Glutamatergic neuron (in vitro differentiated cells): ENCODE measurements around the gene OR2H2. TPM values are rescaled to one million over a fixed set of nuclear protein-coding genes. Genes with fewer than 3 reads are reported as not detected.

Experiments used
- DNase-seq: peaks from one replicate; pipeline ENCODE4 v3.0.0; 2022
- H3K27ac Mint-ChIP-seq: one replicate; pipeline ENCODE4 v1.8.0; 2020; ENCODE audit warnings: mild to moderate bottlenecking, mixed read lengths, inconsistent platforms; ENCODE audit not compliant: unreplicated experiment
- H3K27me3 Mint-ChIP-seq: one replicate; pipeline ENCODE4 v1.8.0; 2020; ENCODE audit warnings: mild to moderate bottlenecking, moderate library complexity, mixed read lengths, inconsistent platforms; ENCODE audit not compliant: unreplicated experiment
- H3K36me3 Mint-ChIP-seq: one replicate; pipeline ENCODE4 v1.8.0; 2020; ENCODE audit warnings: mild to moderate bottlenecking, mixed read lengths, inconsistent platforms; ENCODE audit not compliant: unreplicated experiment
- H3K4me1 Mint-ChIP-seq: one replicate; pipeline ENCODE4 v1.8.0; 2020; ENCODE audit warnings: mild to moderate bottlenecking, low read depth, mixed read lengths, inconsistent platforms; ENCODE audit not compliant: unreplicated experiment
- H3K4me3 Mint-ChIP-seq: one replicate; pipeline ENCODE4 v1.8.0; 2020; ENCODE audit warnings: mild to moderate bottlenecking, mixed read lengths, inconsistent platforms; ENCODE audit not compliant: unreplicated experiment
- H3K9me3 Mint-ChIP-seq: one replicate; pipeline ENCODE4 v1.8.0; 2020; ENCODE audit warnings: mild to moderate bottlenecking, moderate library complexity, mixed read lengths, inconsistent platforms; ENCODE audit not compliant: unreplicated experiment
- total RNA-seq: library from RNA; stranded (reverse); fragmentation: NEBNext Ultra II Directional; extraction: Animal tissue kit (Norgen Biotek cat#: 25700); gene quantifications from one replicate; pipeline ENCODE4 v1.2.1, GENCODE V29; 2021; ENCODE audit not compliant: unreplicated experiment
- TF ChIP-seq, protein P1 (sequence below): fragments of 200-600 bp; sonication (generic); IDR thresholded peaks from one replicate; pipeline ENCODE4 v1.5.0; 2021; ENCODE audit not compliant: partially characterized antibody, unreplicated experiment

The OR2H2 gene
- total RNA-seq, 1 donor from 2014 or later = not detected

GRCh38 chr6:29590218-29590808 lies 5.4 kb downstream of the OR2H2 start:
- Mint-ChIP-seq H3K27ac (no peak overlapping the region), H3K4me1 (no peaks in the 10 kb centered on the region), H3K9me3 (peaks cover 4% of the 10 kb centered on the region), H3K4me3 (no peak overlapping the region), H3K36me3 (no peaks in the 10 kb centered on the region), H3K27me3 (no peaks in the 10 kb centered on the region)
- TF ChIP-seq, protein P1, sequence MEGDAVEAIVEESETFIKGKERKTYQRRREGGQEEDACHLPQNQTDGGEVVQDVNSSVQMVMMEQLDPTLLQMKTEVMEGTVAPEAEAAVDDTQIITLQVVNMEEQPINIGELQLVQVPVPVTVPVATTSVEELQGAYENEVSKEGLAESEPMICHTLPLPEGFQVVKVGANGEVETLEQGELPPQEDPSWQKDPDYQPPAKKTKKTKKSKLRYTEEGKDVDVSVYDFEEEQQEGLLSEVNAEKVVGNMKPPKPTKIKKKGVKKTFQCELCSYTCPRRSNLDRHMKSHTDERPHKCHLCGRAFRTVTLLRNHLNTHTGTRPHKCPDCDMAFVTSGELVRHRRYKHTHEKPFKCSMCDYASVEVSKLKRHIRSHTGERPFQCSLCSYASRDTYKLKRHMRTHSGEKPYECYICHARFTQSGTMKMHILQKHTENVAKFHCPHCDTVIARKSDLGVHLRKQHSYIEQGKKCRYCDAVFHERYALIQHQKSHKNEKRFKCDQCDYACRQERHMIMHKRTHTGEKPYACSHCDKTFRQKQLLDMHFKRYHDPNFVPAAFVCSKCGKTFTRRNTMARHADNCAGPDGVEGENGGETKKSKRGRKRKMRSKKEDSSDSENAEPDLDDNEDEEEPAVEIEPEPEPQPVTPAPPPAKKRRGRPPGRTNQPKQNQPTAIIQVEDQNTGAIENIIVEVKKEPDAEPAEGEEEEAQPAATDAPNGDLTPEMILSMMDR = no peak
- DNase-seq = no peak

GRCh38 chr6:29591677-29592076 lies 6.8 kb downstream of the OR2H2 start:
- H3K27me3 Mint-ChIP-seq = no peaks in the 10 kb centered on the region
- no peaks in the 10 kb centered on the region for H3K36me3 Mint-ChIP-seq
- no peak overlapping the region for H3K4me3 Mint-ChIP-seq
- TF ChIP-seq, protein P1 = no peak
- peaks cover 4% of the 10 kb centered on the region for H3K9me3 Mint-ChIP-seq
- H3K4me1 Mint-ChIP-seq = no peaks in the 10 kb centered on the region
- no peak for DNase-seq
- no peak overlapping the region for H3K27ac Mint-ChIP-seq

GRCh38 chr6:29593199-29593855 lies 8.4 kb downstream of the OR2H2 start:
- Mint-ChIP-seq H3K36me3 (no peaks in the 10 kb centered on the region), H3K27me3 (no peaks in the 10 kb centered on the region), H3K9me3 (peaks cover 4% of the 10 kb centered on the region), H3K4me3 (no peak overlapping the region), H3K27ac (no peak overlapping the region), H3K4me1 (no peaks in the 10 kb centered on the region)
- TF ChIP-seq, protein P1 = no peak
- DNase-seq = no peak

DNA sequence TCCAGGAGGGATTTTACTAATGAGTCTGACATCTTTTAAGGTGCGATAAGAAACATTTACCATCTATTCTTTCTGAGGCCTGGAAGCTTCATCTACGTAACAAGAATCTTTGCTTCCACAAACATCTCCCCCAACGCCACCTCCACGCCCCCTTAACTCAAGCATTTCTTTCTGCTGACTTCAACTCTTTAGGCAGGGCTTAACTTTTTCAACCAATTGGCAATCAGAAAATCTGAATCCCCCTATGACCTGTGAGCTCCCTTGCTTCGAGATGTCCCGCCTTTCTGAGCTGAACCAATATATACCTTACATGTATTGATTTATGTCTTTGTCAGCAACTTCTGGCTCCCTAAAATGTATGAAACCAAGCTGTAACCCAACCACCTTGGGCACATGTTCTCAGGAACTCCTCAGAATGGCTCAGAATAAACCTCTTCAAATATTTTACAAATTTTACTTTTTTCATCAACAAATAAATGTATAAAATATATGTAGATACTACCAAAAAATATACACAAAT lies 11.5 kb downstream of the OR2H2 start:
- no peaks in the 10 kb centered on the region for H3K27me3 Mint-ChIP-seq
- no peak overlapping the region for H3K27ac Mint-ChIP-seq
- DNase-seq = no peak
- peaks cover 2% of the 10 kb centered on the region for H3K9me3 Mint-ChIP-seq
- no peak overlapping the region for H3K4me3 Mint-ChIP-seq
- H3K36me3 Mint-ChIP-seq = no peaks in the 10 kb centered on the region
- H3K4me1 Mint-ChIP-seq = no peaks in the 10 kb centered on the region
- TF ChIP-seq, protein P1 = no peak

DNA sequence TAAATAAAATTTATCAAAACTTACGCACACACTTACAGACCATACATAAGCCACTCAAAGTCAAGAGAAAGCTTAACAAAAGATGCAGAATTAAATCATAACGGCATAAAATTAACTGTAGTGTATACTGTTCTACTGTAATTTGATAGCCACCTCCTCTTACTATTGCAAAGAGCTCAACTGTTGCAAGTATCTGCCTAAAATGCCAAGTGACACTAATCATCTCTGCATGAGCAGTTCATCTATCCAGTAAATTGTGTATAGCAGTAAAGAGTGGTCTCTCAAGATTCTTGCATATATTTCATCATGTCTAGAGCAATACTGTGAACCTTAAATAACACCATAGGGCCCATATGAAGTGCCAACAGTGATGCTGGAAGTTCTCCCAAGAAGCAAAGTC lies 12.3 kb downstream of the OR2H2 start:
- H3K4me1 Mint-ChIP-seq = no peaks in the 10 kb centered on the region
- no peak for DNase-seq
- H3K27ac Mint-ChIP-seq = no peak overlapping the region
- TF ChIP-seq, protein P1 = no peak
- H3K9me3 Mint-ChIP-seq = peaks cover 2% of the 10 kb centered on the region
- no peak overlapping the region for H3K4me3 Mint-ChIP-seq
- no peaks in the 10 kb centered on the region for H3K27me3 Mint-ChIP-seq
- H3K36me3 Mint-ChIP-seq = no peaks in the 10 kb centered on the region
